HFF-Myc (cell line): ENCODE data around the gene SP100.

Experiments
- DNase-seq: peaks from one replicate; pipeline ENCODE4 v3.0.0-alpha.2; 2011; ENCODE audit warnings: low read depth; ENCODE audit errors: extremely low read depth
- H3K4me3 ChIP-seq: replicated peaks from 2 replicates; pipeline ENCODE4 v1.5.1; 2011; ENCODE audit warnings: low read depth, mild to moderate bottlenecking, control low read depth, low read length
- TF ChIP-seq, protein P1 (sequence below): IDR thresholded peaks from 2 replicates; pipeline ENCODE4 v1.5.1; 2012; ENCODE audit warnings: mild to moderate bottlenecking, low read depth, low read length, control low read depth; ENCODE audit errors: missing control alignments

Gene SP100

GRCh38 chr2:230582851-230583283 lies 166.9 kb downstream of the SP100 start:
- DNase-seq, result no peak
- TF ChIP-seq, protein P1, sequence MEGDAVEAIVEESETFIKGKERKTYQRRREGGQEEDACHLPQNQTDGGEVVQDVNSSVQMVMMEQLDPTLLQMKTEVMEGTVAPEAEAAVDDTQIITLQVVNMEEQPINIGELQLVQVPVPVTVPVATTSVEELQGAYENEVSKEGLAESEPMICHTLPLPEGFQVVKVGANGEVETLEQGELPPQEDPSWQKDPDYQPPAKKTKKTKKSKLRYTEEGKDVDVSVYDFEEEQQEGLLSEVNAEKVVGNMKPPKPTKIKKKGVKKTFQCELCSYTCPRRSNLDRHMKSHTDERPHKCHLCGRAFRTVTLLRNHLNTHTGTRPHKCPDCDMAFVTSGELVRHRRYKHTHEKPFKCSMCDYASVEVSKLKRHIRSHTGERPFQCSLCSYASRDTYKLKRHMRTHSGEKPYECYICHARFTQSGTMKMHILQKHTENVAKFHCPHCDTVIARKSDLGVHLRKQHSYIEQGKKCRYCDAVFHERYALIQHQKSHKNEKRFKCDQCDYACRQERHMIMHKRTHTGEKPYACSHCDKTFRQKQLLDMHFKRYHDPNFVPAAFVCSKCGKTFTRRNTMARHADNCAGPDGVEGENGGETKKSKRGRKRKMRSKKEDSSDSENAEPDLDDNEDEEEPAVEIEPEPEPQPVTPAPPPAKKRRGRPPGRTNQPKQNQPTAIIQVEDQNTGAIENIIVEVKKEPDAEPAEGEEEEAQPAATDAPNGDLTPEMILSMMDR, result no peak
- no peak overlapping the region for H3K4me3 ChIP-seq

DNA sequence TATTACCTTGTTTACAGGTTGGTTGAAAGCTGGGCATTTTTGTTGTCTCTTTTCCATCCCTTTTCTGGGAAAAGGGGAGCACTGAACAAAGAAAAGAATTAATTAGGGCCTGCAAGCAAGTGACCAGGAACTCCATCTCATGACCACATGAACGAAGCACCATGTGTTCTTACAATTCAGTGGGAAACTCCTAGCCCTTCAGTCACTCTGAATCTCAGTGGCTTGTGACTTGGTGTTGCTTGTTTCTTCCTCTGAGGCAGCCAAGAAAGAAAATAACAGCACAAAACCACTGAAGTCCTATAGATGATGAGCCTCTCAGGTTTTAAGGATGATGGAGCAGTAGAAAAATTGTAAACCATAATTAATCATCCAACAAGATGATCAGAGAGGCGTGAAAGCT lies 167.6 kb downstream of the SP100 start:
- no peak for DNase-seq
- TF ChIP-seq, protein P1, result no peak
- H3K4me3 ChIP-seq, result no peak overlapping the region

DNA sequence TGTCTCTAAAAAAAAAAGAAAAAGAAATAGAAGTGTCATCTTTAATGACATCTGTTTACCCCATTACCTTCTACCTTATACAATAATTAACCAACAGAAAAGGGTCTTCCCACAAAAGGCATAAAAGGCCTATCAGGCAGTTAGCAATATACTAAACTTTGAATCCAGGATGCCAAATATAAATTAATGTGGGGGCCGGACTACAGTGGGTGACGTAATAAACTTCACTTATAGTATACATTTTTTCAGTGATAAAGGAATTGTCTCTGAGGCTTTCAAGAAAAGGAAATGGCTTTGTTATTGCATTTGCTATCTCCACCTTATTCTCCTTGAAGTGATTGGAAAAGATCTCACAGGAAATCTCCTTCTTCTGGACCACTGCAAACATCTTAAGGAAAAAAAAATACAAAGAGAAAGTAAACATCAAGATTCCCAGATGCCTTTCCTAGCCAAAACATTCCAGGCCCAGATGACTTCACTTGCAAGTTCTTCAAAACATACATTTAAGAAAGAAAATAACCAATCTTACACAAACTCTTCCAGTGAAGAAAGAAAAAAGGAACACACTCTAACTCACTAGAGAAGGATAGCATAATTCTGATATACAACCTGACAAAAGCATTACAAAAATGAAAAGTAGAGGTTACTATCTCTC lies 170.5 kb downstream of the SP100 start:
- no peak for DNase-seq
- no peak overlapping the region for H3K4me3 ChIP-seq
- TF ChIP-seq, protein P1, result no peak

- no peak for DNase-seq
- H3K4me3 ChIP-seq, result no peak overlapping the region
- TF ChIP-seq, protein P1, result no peak
These were observed 173.0 kb downstream of the SP100 start for GRCh38 chr2:230589025-230589424.

DNA sequence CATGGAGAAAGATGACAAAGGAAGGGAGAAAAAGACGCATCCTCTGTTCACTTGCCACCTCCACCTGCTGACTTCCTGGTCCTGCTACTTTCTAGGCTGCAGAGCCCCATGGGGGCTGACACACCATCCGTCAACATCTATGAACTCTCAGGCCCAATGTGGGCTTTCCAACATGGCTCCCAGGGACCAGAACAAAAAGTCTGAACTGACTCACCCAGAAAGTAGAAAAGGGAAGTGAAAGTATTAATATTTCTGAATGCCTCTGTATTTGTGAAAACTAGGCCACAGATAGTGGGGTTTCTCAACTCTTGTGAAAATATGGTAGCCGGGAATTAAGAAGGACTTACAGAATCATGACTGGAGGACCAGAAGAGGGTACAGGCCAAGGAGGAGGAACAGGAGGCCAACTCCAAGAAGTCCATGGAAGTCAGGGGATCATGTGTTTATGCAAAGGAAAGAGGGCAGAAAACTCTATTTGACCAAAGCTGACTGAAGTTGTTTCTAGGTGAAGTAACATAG lies 173.6 kb downstream of the SP100 start:
- TF ChIP-seq, protein P1, result no peak
- no peak for DNase-seq
- no peak overlapping the region for H3K4me3 ChIP-seq

DNA sequence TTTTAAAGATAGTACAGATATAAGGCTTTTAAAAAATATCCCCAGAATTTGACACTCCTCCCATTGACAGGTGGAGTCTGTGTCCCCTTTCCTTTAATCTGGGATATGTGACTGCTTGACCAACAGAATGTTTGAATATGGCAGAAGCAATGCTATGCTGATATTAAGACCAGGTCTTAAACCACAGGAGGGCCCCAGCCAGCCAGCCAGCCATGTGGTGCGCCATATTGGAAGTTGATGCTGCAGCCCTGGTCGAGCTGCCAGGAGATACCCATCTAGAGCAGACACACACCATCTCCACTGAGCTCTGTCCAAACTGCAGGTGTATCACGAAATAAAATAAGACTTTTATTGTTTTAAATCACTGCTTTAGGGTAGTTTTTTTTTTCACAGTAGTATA lies 174.3 kb downstream of the SP100 start:
- TF ChIP-seq, protein P1, result no peak
- H3K4me3 ChIP-seq, result no peak overlapping the region
- DNase-seq, result no peak

DNA sequence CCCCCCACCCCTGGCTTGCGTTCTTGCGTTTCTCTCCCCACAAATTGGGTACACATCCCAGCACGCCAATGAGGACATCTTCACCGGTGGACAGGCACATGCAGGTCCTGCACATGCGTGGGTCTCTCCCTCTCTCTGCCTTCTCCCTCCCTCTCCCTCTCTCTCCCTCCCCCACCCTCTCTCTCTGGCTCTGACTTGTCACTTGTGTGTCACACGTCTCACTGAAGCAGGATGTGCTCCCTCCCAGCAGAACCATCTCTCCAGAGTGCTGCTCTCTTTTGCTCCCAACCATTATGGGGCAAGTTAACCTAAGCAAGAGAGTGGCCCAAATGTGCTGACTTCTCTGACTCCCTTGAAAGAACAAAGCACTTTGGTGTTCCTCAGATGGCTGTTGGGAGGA lies 175.8 kb downstream of the SP100 start:
- H3K4me3 ChIP-seq, result no peak overlapping the region
- DNase-seq, result no peak
- TF ChIP-seq, protein P1, result no peak
